AG04450 (cell line): Measurements from ENCODE around the gene DYNAP. TPM values are rescaled to one million over a fixed set of nuclear protein-coding genes. Genes with fewer than 3 reads are reported as not detected.

Experiments
- CTCF ChIA-PET: fragments of 300-600, 350-600 bp; formaldehyde crosslinking; extraction: SDS; loops from one replicate; lab custom pipeline; 2022; ENCODE audit warnings: antibody characterized with exemption, inconsistent platforms; lab: Charles Lee
- POLR2A ChIA-PET: fragments of 350-600 bp; formaldehyde crosslinking; extraction: SDS; loops from one replicate; lab custom pipeline; 2021; ENCODE audit warnings: antibody characterized with exemption, inconsistent platforms; lab: Yijun Ruan, JAX
- DNase-seq: peaks from one replicate; pipeline ENCODE4 v3.0.0-alpha.2; 2011; ENCODE audit warnings: low read depth, low spot score
- H3K27ac ChIP-seq: one replicate; pipeline ENCODE4 v1.5.1; 2012; ENCODE audit warnings: low read depth, low read length, control low read depth
- H3K27me3 ChIP-seq: one replicate; pipeline ENCODE4 v1.6.0; 2012; ENCODE audit warnings: low read length; ENCODE audit not compliant: control insufficient read depth, insufficient read depth
- H3K4me3 ChIP-seq: 2 replicates; pipeline ENCODE4 v1.5.1; 2011; ENCODE audit warnings: mild to moderate bottlenecking, low read depth, low read length, control low read depth
- H3K9me3 ChIP-seq: 2 replicates; pipeline ENCODE4 v1.5.1; 2012; ENCODE audit warnings: low read length; ENCODE audit not compliant: control insufficient read depth, insufficient read depth
- polyA plus RNA-seq: library from polyadenylated mRNA; depleted of rRNA; stranded (reverse); fragments of >200 nt; gene quantifications from 2 replicates; pipeline ENCODE4 v1.2.3, GENCODE V29; 2011
- TF ChIP-seq, protein P1 (sequence below): IDR thresholded peaks from 2 replicates; pipeline ENCODE4 v1.5.1; 2011; ENCODE audit warnings: low read depth, low read length, control low read depth, inconsistent platforms

DYNAP gene
- polyA plus RNA-seq, 1 experiment: not detected

DNA sequence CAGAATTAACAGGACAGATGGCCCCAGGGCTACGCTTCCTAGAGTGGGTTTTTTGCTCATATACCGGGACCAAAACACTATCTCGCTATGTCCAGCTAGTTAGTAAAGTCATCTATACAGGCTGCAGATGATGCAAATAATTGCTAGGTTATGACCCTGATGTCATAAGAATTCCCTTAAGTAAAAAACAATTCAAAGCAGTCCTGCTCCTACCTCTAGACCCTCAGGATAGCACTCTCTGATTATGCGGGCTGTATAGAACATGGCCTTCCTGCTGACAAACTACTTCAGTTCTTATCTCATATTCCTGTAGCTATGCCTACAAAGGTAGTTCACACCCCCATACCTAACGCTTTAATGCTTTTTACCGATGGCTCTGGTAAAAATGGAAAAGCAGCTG lies 13.2 kb downstream of the DYNAP start:
- ChIA-PET CTCF (no interaction called here), POLR2A (no interaction called here)

DNA sequence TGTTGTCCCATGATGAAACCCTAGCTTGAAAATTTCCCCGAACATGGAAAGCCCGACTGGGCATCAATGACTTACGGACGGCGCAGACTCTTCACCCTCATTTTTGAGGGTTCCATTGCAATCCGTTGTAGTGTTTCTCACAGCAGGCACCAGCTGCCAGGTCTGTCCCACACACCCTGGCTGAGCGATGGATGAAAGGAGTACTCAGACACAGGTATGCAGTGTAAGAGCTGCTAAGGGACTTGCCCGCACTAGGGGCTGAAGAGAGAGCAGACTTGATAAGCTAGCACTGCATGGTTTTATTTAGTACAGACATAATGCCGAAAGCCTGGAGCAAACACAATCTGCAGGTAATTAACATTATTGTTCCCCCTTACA lies 15.8 kb downstream of the DYNAP start:
- Histone ChIP-seq H3K27ac (no peak overlapping the region), H3K27me3 (no peaks in the 10 kb centered on the region), H3K4me3 (no peak overlapping the region), H3K9me3 (no peaks in the 10 kb centered on the region)
- ChIA-PET POLR2A (no interaction called here), CTCF (no interaction called here)
- DNase-seq: no peak
- TF ChIP-seq, protein P1, sequence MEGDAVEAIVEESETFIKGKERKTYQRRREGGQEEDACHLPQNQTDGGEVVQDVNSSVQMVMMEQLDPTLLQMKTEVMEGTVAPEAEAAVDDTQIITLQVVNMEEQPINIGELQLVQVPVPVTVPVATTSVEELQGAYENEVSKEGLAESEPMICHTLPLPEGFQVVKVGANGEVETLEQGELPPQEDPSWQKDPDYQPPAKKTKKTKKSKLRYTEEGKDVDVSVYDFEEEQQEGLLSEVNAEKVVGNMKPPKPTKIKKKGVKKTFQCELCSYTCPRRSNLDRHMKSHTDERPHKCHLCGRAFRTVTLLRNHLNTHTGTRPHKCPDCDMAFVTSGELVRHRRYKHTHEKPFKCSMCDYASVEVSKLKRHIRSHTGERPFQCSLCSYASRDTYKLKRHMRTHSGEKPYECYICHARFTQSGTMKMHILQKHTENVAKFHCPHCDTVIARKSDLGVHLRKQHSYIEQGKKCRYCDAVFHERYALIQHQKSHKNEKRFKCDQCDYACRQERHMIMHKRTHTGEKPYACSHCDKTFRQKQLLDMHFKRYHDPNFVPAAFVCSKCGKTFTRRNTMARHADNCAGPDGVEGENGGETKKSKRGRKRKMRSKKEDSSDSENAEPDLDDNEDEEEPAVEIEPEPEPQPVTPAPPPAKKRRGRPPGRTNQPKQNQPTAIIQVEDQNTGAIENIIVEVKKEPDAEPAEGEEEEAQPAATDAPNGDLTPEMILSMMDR: no peak

More for the DNA sequence above, 13.2 kb downstream of the DYNAP start:
- TF ChIP-seq, protein P1: no peak
- H3K9me3 ChIP-seq: no peaks in the 10 kb centered on the region
- no peak overlapping the region for H3K27ac ChIP-seq
- no peaks in the 10 kb centered on the region for H3K27me3 ChIP-seq
- DNase-seq: no peak
- H3K4me3 ChIP-seq: no peak overlapping the region

DNA sequence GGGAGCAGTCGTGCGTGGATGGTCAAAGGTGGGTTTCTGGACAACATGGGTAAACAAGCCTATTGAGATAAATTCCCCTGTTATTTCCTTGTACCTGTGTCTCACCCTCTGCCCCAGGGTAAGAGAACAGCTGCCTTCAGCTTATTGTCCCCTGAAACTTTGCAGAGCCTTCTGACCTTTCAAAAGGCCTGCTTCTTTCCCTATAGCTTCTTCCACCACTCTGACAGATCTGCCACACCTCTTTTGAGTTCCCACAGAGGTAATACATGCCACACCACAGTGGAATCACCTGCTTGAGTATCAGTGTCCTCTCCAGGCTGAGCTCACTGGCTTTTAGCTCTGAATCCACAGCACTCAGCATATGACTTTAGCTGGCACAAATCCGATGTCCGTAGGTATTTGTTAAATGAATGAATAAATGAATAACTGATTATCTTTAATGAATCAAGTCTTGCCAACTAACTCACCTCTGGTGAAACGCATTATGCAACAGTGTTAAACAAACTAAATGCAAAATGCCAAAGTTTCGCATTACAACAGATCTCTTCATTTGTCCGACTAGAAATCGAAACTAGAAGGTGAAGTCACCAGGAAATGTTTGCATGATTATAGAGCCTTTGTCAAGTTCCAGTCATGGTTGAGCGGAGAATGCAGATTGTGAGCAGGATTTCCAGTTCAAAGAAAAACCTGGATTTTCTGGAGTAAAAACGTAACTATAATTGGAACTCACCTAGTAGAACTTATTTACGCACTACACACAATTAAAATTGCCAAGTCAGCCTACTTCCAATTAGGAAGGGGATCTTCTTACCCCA lies 16.4 kb downstream of the DYNAP start:
- Histone ChIP-seq H3K27ac (no peak overlapping the region), H3K4me3 (no peak overlapping the region), H3K9me3 (no peaks in the 10 kb centered on the region), H3K27me3 (no peaks in the 10 kb centered on the region)
- TF ChIP-seq, protein P1: no peak
- ChIA-PET POLR2A (no interaction called here), CTCF (no interaction called here)
- no peak for DNase-seq

DNA sequence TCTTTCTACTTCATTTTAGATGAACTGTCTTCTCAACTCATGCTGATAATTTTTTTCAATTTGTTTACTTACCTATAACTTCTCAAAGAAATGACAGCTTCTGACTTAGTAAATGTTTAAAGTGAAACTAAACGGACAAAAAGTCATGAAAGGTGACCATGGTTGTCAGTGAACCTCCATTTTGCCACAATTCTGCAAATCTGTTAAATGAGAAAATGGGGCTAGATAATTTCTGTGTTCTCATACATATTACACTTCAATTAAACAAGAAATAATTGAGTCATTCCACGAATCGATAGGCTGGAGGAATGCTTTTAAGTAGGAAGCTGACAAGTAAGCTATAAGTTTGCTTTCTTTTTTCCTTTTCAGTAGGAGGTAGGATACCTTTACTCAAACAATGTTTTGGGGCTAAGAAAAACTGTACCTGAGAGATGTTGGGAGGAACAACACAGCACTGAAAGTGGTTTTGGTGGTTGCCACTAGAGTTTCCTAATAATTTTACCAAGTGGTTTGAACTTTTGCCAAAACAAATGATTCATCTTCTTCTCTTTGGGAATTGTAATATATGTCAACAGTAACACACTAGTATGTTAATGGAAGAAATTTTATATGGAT lies 17.1 kb downstream of the DYNAP start:
- no peak for DNase-seq
- CTCF ChIA-PET: no interaction called here
- H3K9me3 ChIP-seq: no peaks in the 10 kb centered on the region
- POLR2A ChIA-PET: no interaction called here
- H3K27ac ChIP-seq: no peak overlapping the region
- H3K27me3 ChIP-seq: no peaks in the 10 kb centered on the region
- TF ChIP-seq, protein P1: no peak
- H3K4me3 ChIP-seq: no peak overlapping the region

DNA sequence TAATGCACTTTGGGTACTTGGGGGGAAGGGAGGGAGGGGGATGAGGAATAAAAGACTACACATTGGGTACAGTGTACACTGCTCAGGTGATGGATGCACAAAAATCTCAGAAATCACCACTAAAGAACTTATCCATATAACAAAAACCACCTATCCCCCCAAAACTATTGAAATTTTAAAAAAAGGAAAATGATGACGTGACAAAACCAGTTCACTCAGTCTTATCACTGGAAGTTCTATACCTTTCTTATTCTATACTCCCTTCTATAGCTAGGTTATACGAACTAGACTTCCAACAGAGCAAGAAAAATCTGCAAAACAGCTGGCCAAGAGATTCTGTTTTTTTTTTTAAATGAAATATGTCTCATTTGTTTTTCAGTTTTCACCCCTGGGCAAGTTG lies 20.8 kb downstream of the DYNAP start:
- ChIA-PET POLR2A (no interaction called here), CTCF (interaction anchor here (1.0 kb wide), 1 partner anchor 219 kb away, joined by 3 read pairs; no protein-coding TSS in a partner anchor)
- H3K27ac ChIP-seq: no peak overlapping the region
- no peak overlapping the region for H3K4me3 ChIP-seq
- TF ChIP-seq, protein P1: no peak
- no peak for DNase-seq
- no peaks in the 10 kb centered on the region for H3K27me3 ChIP-seq
- no peaks in the 10 kb centered on the region for H3K9me3 ChIP-seq
